ENCODE data around the gene SCAANT1. TPM values are rescaled to one million over a fixed set of nuclear protein-coding genes. Genes with fewer than 3 reads are reported as not detected.
A peak's percentile ranks its signal among the peaks of the same experiment; 100 is the strongest.

The SCAANT1 gene
- total RNA-seq: not detected

DNA sequence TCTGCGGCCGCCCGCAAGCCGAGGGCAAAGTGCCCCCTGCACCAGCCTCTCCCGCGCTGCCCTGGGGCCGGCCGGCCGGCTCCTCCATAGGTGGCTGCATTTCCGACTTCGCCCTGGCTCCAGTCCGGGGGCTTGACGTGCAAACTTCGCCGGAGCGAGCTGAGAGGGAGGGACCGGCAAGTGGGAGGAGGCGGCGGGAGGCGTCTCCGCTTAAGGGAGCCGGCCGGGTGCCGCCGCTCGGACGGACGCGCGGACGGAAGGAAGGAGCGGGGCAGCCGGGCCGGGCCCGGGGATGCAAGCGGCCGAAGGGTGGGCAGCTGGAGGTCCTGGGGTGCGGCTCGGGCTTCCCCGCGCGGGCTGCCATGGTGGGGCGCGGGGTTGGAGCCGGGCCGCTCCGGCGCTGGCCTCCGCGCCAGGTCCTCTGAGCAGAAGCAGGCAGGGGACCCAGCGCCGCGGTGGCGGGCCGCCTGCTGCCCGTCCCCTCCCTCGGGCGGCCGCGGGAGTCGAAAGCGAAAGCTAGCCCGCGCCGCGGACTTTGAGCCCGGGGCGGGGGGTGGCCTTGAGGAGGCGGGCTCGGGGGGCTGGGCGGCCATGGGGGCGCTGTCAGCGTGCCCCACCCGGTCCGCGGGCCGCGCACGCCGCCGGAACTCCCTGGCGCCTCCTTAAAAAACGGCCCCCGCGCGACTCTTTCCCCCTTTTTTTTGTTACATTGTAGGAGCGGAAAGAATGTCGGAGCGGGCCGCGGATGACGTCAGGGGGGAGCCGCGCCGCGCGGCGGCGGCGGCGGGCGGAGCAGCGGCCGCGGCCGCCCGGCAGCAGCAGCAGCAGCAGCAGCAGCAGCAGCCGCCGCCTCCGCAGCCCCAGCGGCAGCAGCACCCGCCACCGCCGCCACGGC is at the start of gene SCAANT1:
TSS of gene SCAANT1 (minus strand) at position 511 of the 895 bp plus-strand sequence.
- peak within 1 kb of the TSS; percentile 63 to 93 (median 86) for H3K4me3 ChIP-seq
- peak within 1 kb of the TSS; percentile 95 to 100 (median 98) for H3K27ac ChIP-seq
- peak; percentile 94 to 95 for ATAC-seq (ENCODE audit: low FRiP score in 2 of 2)
- H3K36me3 ChIP-seq: peaks cover 0 to 22% (median 5%) of the 10 kb centered on the region in 4 donors
- peak; percentile 92 to 96 for DNase-seq
- H3K9me3 ChIP-seq: no peaks in the 10 kb centered on the region
- 0 to 1% methylated on average over 29 to 95 of the region's 115 CpGs for WGBS, 2 donors
- peaks cover 22 to 35% (median 26%) of the 10 kb centered on the region in 4 donors for H3K4me1 ChIP-seq
- TF ChIP-seq, protein P1, sequence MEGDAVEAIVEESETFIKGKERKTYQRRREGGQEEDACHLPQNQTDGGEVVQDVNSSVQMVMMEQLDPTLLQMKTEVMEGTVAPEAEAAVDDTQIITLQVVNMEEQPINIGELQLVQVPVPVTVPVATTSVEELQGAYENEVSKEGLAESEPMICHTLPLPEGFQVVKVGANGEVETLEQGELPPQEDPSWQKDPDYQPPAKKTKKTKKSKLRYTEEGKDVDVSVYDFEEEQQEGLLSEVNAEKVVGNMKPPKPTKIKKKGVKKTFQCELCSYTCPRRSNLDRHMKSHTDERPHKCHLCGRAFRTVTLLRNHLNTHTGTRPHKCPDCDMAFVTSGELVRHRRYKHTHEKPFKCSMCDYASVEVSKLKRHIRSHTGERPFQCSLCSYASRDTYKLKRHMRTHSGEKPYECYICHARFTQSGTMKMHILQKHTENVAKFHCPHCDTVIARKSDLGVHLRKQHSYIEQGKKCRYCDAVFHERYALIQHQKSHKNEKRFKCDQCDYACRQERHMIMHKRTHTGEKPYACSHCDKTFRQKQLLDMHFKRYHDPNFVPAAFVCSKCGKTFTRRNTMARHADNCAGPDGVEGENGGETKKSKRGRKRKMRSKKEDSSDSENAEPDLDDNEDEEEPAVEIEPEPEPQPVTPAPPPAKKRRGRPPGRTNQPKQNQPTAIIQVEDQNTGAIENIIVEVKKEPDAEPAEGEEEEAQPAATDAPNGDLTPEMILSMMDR (IDR thresholded peaks at IDR 0.05): peak in 4 of 6 experiments; percentile 26 to 64 (median 46)
- TF ChIP-seq EP300 (IDR thresholded peaks at IDR 0.05) (no peak), POLR2AphosphoS5 (IDR thresholded peaks at IDR 0.05) (peak; percentile 26 to 74), POLR2A (IDR thresholded peaks at IDR 0.05) (peak in 3 of 4 donors; percentile 64 to 88 (median 83))
- no peaks in the 10 kb centered on the region for H3K27me3 ChIP-seq

DNA sequence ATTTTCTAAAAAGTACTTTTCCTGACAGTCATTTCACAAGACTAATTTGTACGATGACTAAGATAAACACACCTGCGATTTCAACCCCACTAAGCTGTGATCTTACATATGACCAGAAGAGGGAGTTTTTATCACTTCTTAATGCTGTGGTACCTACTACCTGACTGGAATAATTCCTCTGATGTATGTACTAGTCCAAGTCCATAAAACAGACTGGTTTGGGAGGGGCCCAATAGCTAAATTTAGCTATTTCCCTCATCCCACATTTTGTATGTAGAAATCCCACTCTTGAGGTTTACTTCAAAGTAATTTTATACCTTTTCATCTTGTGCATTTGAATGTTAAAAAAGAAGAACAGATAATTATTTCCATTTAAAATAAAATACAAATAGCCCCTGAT is 49.7 kb upstream of the SCAANT1 start:
- no peak for TF ChIP-seq EP300 (IDR thresholded peaks at IDR 0.05)
- TF ChIP-seq, protein P1 (IDR thresholded peaks at IDR 0.05): peak; percentile 43 to 69 (median 58)
- WGBS, 2 donors: 3 to 16% methylated on average over 2 of the region's 2 CpGs
- DNase-seq (no peak), ATAC-seq (ENCODE audit: low FRiP score in 2 of 2) (peak; percentile 68 to 70)
- Histone ChIP-seq H3K36me3 (no peaks in the 10 kb centered on the region), H3K27ac (no peak overlapping the region), H3K9me3 (no peaks in the 10 kb centered on the region), H3K4me3 (no peak overlapping the region), H3K27me3 (no peaks in the 10 kb centered on the region), H3K4me1 (peaks cover 29 to 61% (median 37%) of the 10 kb centered on the region in 4 donors)

DNA sequence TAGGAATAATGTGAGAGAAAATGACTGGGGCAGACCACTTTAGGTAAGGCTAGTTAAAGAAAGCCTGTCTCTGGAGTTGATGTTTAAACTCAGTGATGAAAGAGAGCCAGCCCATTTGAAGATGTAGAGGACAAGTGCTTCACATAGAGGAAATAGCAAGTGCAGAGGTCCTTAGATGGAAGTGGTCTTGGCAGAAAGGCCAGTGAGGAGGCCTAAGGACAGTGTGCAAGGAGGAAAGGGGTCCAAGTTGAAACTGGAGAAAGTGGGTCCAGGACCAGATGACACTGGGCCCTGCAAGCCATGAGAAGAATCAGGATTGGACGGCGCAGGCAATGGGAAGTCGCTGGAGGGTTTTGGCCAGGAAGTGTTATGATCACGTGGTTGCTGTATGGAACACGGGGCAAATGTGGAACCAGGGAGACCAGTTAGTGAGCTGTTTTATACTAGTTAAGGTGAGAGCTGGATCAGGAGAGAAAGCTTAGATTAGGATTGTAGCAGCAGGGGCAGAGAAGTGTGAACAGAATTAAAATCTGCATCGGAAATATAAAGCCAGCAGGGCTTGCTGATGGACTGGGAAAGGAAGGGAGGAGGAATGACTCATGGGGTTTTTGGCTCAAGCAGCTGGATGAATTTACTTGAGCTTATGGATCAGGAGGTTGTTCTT is 48.0 kb upstream of the SCAANT1 start:
- peak in 1 of 2 donors; percentile 76 for ATAC-seq (ENCODE audit: low FRiP score in 2 of 2)
- Histone ChIP-seq H3K9me3 (no peaks in the 10 kb centered on the region), H3K27ac (peak overlapping the region in 1 of 4 donors; percentile 46), H3K36me3 (peaks cover 0 to 3% (median 0%) of the 10 kb centered on the region in 4 donors), H3K4me1 (peaks cover 22 to 44% (median 28%) of the 10 kb centered on the region in 4 donors), H3K4me3 (peak overlapping the region in 3 of 4 donors; percentile 2 to 31 (median 22)), H3K27me3 (no peaks in the 10 kb centered on the region)
- 30 to 40% methylated on average over 6 of the region's 6 CpGs for WGBS, 2 donors
- TF ChIP-seq EP300 (IDR thresholded peaks at IDR 0.05): no peak
- TF ChIP-seq POLR2AphosphoS5 (IDR thresholded peaks at IDR 0.05): peak in 1 of 2 donors; percentile 11
- TF ChIP-seq POLR2A (IDR thresholded peaks at IDR 0.05): no peak
- TF ChIP-seq, protein P1 (IDR thresholded peaks at IDR 0.05): no peak
- peak in 1 of 2 donors; percentile 62 for DNase-seq

DNA sequence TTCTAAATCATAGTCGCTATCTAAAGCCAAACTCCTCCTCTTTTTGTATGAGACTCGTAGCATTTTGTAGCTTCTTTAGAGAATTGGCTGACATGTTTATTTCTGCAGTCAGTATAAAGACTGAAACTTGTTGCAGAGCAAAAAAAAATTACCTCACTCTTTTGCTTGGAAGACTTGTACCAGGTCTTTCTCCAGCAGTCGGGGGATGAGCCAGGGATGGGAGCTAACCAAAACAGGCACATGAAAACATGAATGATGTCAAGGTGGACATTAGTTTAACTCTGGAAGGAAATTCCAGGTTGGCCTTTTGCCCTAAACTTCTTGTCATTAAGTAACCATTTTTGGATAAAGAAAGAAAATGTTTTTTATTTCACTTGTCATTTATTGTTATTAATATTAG is 47.0 kb upstream of the SCAANT1 start:
- no peak overlapping the region for H3K4me3 ChIP-seq
- H3K36me3 ChIP-seq: peaks cover 0 to 9% (median 0%) of the 10 kb centered on the region in 4 donors
- no peak overlapping the region for H3K27ac ChIP-seq
- TF ChIP-seq POLR2A (IDR thresholded peaks at IDR 0.05): no peak
- TF ChIP-seq POLR2AphosphoS5 (IDR thresholded peaks at IDR 0.05): no peak
- TF ChIP-seq EP300 (IDR thresholded peaks at IDR 0.05): no peak
- TF ChIP-seq, protein P1 (IDR thresholded peaks at IDR 0.05): no peak
- peak in 1 of 2 donors; percentile 46 for ATAC-seq (ENCODE audit: low FRiP score in 2 of 2)
- no peaks in the 10 kb centered on the region for H3K9me3 ChIP-seq
- WGBS, 2 donors: 70 to 80% methylated on average over 3 of the region's 3 CpGs
- H3K27me3 ChIP-seq: no peaks in the 10 kb centered on the region
- H3K4me1 ChIP-seq: peaks cover 13 to 34% (median 19%) of the 10 kb centered on the region in 4 donors
- no peak for DNase-seq
